SK-N-SH treated with all-trans-retinoic acid at 6 μM for 48 hours (cell line): Measurements from ENCODE around the gene TNS3.

Experiments
- ESRRG ChIP-seq: fragments of 250-450 bp; sonication (Bioruptor Pico); IDR thresholded peaks from 2 replicates; pipeline ENCODE4 v1.6.1; 2021; ENCODE audit warnings: mild to moderate bottlenecking
- ZFP3 ChIP-seq: fragments of 250-450 bp; sonication (Bioruptor Pico); IDR thresholded peaks from 2 replicates; pipeline ENCODE4 v1.5.0; 2020; ENCODE audit warnings: mild to moderate bottlenecking, moderate library complexity
- ZNF565 ChIP-seq: fragments of 450-650 bp; formaldehyde crosslinking; conservative IDR thresholded peaks from 2 replicates; pipeline ENCODE4 v1.5.0; 2020; ENCODE audit warnings: low read depth, mild to moderate bottlenecking, moderate library complexity
- TF ChIP-seq, protein P1 (sequence below): fragments of 250-450 bp; sonication (Bioruptor Pico); IDR thresholded peaks from 2 replicates; pipeline ENCODE4 v1.8.0; 2020; ENCODE audit warnings: mild to moderate bottlenecking, moderate library complexity, borderline replicate concordance

DNA sequence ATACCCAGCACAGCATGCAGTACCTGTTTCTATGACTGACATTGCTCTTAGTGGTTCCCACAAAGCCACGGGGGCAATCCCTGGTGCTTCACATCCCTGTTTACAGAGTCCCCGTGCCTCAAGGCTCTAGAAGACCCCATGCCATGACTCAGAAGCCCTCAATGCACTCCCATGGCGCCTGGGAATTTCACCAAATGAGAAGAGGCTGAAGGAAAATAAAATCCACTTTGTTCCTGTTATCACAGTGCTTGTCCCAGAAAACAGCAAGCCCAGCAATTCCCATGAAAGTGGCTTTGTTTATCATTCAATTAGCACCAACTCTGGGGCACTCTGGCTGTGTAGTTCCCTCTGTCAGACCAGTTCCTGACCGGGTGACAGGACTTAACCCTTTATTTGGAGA lies 268.3 kb downstream of the TNS3 start:
- no peak for TF ChIP-seq ZFP3 (CRISPR knock-in tag)
- TF ChIP-seq ESRRG (CRISPR knock-in tag) = no peak
- TF ChIP-seq ZNF565 (CRISPR knock-in tag) = no peak
- TF ChIP-seq, protein P1, sequence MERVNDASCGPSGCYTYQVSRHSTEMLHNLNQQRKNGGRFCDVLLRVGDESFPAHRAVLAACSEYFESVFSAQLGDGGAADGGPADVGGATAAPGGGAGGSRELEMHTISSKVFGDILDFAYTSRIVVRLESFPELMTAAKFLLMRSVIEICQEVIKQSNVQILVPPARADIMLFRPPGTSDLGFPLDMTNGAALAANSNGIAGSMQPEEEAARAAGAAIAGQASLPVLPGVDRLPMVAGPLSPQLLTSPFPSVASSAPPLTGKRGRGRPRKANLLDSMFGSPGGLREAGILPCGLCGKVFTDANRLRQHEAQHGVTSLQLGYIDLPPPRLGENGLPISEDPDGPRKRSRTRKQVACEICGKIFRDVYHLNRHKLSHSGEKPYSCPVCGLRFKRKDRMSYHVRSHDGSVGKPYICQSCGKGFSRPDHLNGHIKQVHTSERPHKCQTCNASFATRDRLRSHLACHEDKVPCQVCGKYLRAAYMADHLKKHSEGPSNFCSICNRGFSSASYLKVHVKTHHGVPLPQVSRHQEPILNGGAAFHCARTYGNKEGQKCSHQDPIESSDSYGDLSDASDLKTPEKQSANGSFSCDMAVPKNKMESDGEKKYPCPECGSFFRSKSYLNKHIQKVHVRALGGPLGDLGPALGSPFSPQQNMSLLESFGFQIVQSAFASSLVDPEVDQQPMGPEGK (CRISPR knock-in tag) = no peak
